Glomerular visceral epithelial cell (primary cell): ENCODE measurements around the gene ATG101.

Source experiments
- DNase-seq: peaks from one replicate; pipeline ENCODE4 v3.0.0-alpha.2; 2016; ENCODE audit errors: extremely low spot score

ATG101 gene

GRCh38 chr12:52057638-52058576, 11.9 kb upstream of the ATG101 start:
- DNase-seq: no peak

- no peak for DNase-seq
Observed at GRCh38 chr12:52058631-52059361, 11.0 kb upstream of the ATG101 start.

- no peak for DNase-seq
Observed at GRCh38 chr12:52059582-52060497, 9.9 kb upstream of the ATG101 start.

- DNase-seq: no peak
Observed at GRCh38 chr12:52060498-52061177, 9.1 kb upstream of the ATG101 start.

GRCh38 chr12:52061470-52062166, 8.2 kb upstream of the ATG101 start:
- DNase-seq: no peak

GRCh38 chr12:52062167-52063081, 7.4 kb upstream of the ATG101 start:
- DNase-seq: no peak

GRCh38 chr12:52063082-52063924, 6.5 kb upstream of the ATG101 start:
- no peak for DNase-seq

- no peak for DNase-seq
Observed at GRCh38 chr12:52063981-52064649, 5.7 kb upstream of the ATG101 start.

- no peak for DNase-seq
Observed at GRCh38 chr12:52066346-52067080, 3.3 kb upstream of the ATG101 start.

- no peak for DNase-seq
Observed at GRCh38 chr12:52067081-52067374, 2.8 kb upstream of the ATG101 start.

GRCh38 chr12:52070185-52070925, 577 bp downstream of the ATG101 start:
- peak; percentile 9 for DNase-seq

- DNase-seq: no peak
Observed at GRCh38 chr12:52073531-52074381, 4.0 kb downstream of the ATG101 start.

- no peak for DNase-seq
Observed at GRCh38 chr12:52074971-52075724, 5.4 kb downstream of the ATG101 start.

- no peak for DNase-seq
Observed at GRCh38 chr12:52076811-52077210, 7.0 kb downstream of the ATG101 start.

GRCh38 chr12:52078276-52078675, 8.5 kb downstream of the ATG101 start:
- no peak for DNase-seq
